Parathyroid adenoma (tissue), 2 donors: ENCODE data around the gene TMEM186.

Experiments
- H2AFZ ChIP-seq: fragments of 300-600 bp; sonication (generic); one replicate; pipeline ENCODE4 v1.7.0; 2017; ENCODE audit warnings: antibody characterized with exemption, mild to moderate bottlenecking
- H3K27ac ChIP-seq: fragments of 300-600 bp; sonication (generic); one replicate; pipeline ENCODE4 v1.7.0; 2017
- H3K27me3 ChIP-seq: fragments of 300-600 bp; sonication (generic); one replicate; pipeline ENCODE4 v1.7.0; 2017; ENCODE audit warnings: low read length; ENCODE audit not compliant: control insufficient read depth, insufficient read depth
- H3K36me3 ChIP-seq: fragments of 300-600 bp; sonication (generic); one replicate; pipeline ENCODE4 v1.7.0; 2017; ENCODE audit warnings: low read length; ENCODE audit not compliant: control insufficient read depth, insufficient read depth
- H3K4me1 ChIP-seq: fragments of 300-600 bp; sonication (generic); one replicate; pipeline ENCODE4 v1.7.0; 2017; ENCODE audit warnings: control low read depth
- H3K4me2 ChIP-seq: fragments of 300-600 bp; sonication (generic); one replicate; pipeline ENCODE4 v1.7.0; 2017; ENCODE audit warnings: low read length
- H3K4me3 ChIP-seq: fragments of 300-600 bp; sonication (generic); one replicate; pipeline ENCODE4 v1.7.0; 2017; ENCODE audit warnings: low read depth, low read length
- H3K79me2 ChIP-seq: fragments of 300-600 bp; sonication (generic); one replicate; pipeline ENCODE4 v1.7.0; 2017; ENCODE audit warnings: control low read depth
- H3K9ac ChIP-seq: fragments of 300-600 bp; sonication (generic); one replicate; pipeline ENCODE4 v1.7.0; 2017; ENCODE audit warnings: mild to moderate bottlenecking
- H3K9me3 ChIP-seq: fragments of 300-600 bp; sonication (generic); one replicate; pipeline ENCODE4 v1.7.0; 2017; ENCODE audit warnings: low read length; ENCODE audit not compliant: control insufficient read depth
- CTCF ChIP-seq: fragments of 300-600 bp; sonication (generic); IDR thresholded peaks from one replicate; pipeline ENCODE4 v1.7.0; 2017; ENCODE audit warnings: antibody characterized with exemption, mild to moderate bottlenecking
- donor health status: primary hyperparathyroidism.

Gene TMEM186

GRCh38 chr16:8764525-8765250, 32.8 kb downstream of the TMEM186 start:
- no peaks in the 10 kb centered on the region for H3K27me3 ChIP-seq

GRCh38 chr16:8763899-8764298, 33.5 kb downstream of the TMEM186 start:
- Histone ChIP-seq H3K36me3 (no peaks in the 10 kb centered on the region), H3K4me1 (no peaks in the 10 kb centered on the region), H3K27me3 (no peaks in the 10 kb centered on the region), H2AFZ (no peak overlapping the region), H3K4me3 (no peak overlapping the region), H3K9ac (no peak overlapping the region), H3K27ac (no peak overlapping the region), H3K4me2 (no peak overlapping the region), H3K79me2 (no peaks in the 10 kb centered on the region), H3K9me3 (no peaks in the 10 kb centered on the region)
- no peak for TF ChIP-seq CTCF

More at GRCh38 chr16:8764525-8765250, 32.8 kb downstream of the TMEM186 start:
- no peaks in the 10 kb centered on the region for H3K4me1 ChIP-seq
- no peak overlapping the region for H3K4me2 ChIP-seq
- no peak overlapping the region for H3K27ac ChIP-seq
- H3K36me3 ChIP-seq = no peaks in the 10 kb centered on the region
- no peak overlapping the region for H2AFZ ChIP-seq
- no peak for TF ChIP-seq CTCF
- H3K4me3 ChIP-seq = no peak overlapping the region
- no peak overlapping the region for H3K9ac ChIP-seq
- no peaks in the 10 kb centered on the region for H3K9me3 ChIP-seq
- H3K79me2 ChIP-seq = no peaks in the 10 kb centered on the region

- Histone ChIP-seq H3K36me3 (no peaks in the 10 kb centered on the region), H3K4me2 (no peak overlapping the region), H3K9ac (no peak overlapping the region), H3K27me3 (no peaks in the 10 kb centered on the region), H3K79me2 (no peaks in the 10 kb centered on the region), H3K4me3 (no peak overlapping the region), H3K9me3 (no peaks in the 10 kb centered on the region), H3K4me1 (no peaks in the 10 kb centered on the region), H3K27ac (no peak overlapping the region), H2AFZ (no peak overlapping the region)
- no peak for TF ChIP-seq CTCF
Measured at GRCh38 chr16:8763083-8763482, 34.4 kb downstream of the TMEM186 start.

- TF ChIP-seq CTCF = no peak
- Histone ChIP-seq H3K9me3 (no peaks in the 10 kb centered on the region), H3K27ac (no peak overlapping the region), H3K9ac (no peak overlapping the region), H3K27me3 (no peaks in the 10 kb centered on the region), H2AFZ (no peak overlapping the region), H3K79me2 (no peaks in the 10 kb centered on the region), H3K36me3 (no peaks in the 10 kb centered on the region), H3K4me2 (no peak overlapping the region), H3K4me3 (no peak overlapping the region), H3K4me1 (no peaks in the 10 kb centered on the region)
Measured at GRCh38 chr16:8762254-8762653, 35.2 kb downstream of the TMEM186 start.

GRCh38 chr16:8761078-8761477, 36.4 kb downstream of the TMEM186 start:
- Histone ChIP-seq H3K9me3 (no peaks in the 10 kb centered on the region), H3K4me3 (no peak overlapping the region), H3K9ac (no peak overlapping the region), H3K79me2 (no peaks in the 10 kb centered on the region), H3K4me2 (no peak overlapping the region), H3K27me3 (no peaks in the 10 kb centered on the region), H2AFZ (no peak overlapping the region), H3K27ac (no peak overlapping the region), H3K4me1 (no peaks in the 10 kb centered on the region), H3K36me3 (no peaks in the 10 kb centered on the region)
- no peak for TF ChIP-seq CTCF
